Omental fat pad (tissue), 4 donors: ENCODE results near the gene BTBD2. TPM values are rescaled to one million over a fixed set of nuclear protein-coding genes. Genes with fewer than 3 reads are reported as not detected.
"Not testable (repeated sequence)": the region's sequence is repeated elsewhere in the genome, so short reads cannot be mapped to it uniquely, and the experiment has no call there.

ENCODE experiments used
- ATAC-seq: fragments of 150-250 bp; one replicate; pipeline ENCODE4 v1.9.1; 2016; ENCODE audit warnings: mild to moderate bottlenecking, moderate library complexity; ENCODE audit not compliant: low FRiP score
- DNase-seq: peaks from one replicate; pipeline ENCODE4 v3.0.0-alpha.2; 2019; ENCODE audit warnings: low spot score
- total RNA-seq, 4 donors: library from RNA; depleted of rRNA; stranded (reverse); fragments of >200 nt; gene quantifications; one replicate each; pipeline ENCODE4 v1.1.0, GENCODE V29; 2016
- TF ChIP-seq, protein P1 (sequence below), 3 donors: fragments of 450-650 bp; IDR thresholded peaks; one replicate each; pipeline ENCODE4 v1.5.1; 2016 to 2017; ENCODE audit warnings: antibody characterized with exemption in 3 of 3, mild to moderate bottlenecking in 3 of 3, moderate library complexity in 2 of 3

Gene BTBD2
- total RNA-seq, 4 donors from 2014 or later: 37.1 to 58.3 (median 52.8) TPM

DNA sequence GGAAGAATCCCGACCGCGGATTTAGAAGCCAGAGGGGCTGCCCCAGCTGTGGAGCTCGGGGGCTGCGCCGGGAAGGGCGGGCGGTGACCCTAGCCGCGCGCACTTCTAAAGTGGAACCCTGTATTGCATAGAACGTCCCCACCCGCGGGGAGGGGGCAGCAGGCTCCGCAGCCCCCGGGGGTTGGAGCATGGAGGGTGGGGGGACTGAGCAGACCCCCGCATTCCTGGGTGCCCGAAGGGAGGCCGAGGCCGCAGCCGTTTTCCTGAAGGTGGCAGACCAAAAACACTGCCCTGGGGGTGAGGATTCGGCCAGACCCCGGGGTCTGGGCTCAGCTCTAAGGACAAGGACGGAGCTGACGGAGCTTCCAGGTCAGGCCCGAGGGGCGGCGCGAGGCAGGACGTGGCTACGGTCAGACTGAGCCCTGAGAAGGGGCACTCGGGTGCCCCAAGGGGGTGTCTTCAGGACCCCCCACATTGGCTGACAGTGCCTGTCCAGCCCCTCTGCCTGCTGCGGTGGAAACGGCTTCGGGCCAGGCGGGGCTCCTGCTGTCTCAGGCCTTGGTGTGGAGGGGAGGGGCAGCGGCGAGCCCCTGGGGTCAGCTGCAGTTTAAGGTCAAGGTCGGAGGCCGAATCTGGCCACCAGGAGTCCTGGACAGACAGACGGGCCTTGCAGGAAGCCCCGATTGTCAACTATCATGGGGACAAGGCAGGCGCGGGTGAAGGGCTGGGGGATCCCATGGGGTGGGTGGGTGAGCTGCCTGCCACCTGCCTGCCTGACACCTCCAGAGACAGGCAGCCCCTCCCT, 23.0 kb upstream of the BTBD2 start:
- TF ChIP-seq, protein P1, sequence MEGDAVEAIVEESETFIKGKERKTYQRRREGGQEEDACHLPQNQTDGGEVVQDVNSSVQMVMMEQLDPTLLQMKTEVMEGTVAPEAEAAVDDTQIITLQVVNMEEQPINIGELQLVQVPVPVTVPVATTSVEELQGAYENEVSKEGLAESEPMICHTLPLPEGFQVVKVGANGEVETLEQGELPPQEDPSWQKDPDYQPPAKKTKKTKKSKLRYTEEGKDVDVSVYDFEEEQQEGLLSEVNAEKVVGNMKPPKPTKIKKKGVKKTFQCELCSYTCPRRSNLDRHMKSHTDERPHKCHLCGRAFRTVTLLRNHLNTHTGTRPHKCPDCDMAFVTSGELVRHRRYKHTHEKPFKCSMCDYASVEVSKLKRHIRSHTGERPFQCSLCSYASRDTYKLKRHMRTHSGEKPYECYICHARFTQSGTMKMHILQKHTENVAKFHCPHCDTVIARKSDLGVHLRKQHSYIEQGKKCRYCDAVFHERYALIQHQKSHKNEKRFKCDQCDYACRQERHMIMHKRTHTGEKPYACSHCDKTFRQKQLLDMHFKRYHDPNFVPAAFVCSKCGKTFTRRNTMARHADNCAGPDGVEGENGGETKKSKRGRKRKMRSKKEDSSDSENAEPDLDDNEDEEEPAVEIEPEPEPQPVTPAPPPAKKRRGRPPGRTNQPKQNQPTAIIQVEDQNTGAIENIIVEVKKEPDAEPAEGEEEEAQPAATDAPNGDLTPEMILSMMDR (IDR thresholded peaks at IDR 0.05): no peak
- no peak for DNase-seq

DNA sequence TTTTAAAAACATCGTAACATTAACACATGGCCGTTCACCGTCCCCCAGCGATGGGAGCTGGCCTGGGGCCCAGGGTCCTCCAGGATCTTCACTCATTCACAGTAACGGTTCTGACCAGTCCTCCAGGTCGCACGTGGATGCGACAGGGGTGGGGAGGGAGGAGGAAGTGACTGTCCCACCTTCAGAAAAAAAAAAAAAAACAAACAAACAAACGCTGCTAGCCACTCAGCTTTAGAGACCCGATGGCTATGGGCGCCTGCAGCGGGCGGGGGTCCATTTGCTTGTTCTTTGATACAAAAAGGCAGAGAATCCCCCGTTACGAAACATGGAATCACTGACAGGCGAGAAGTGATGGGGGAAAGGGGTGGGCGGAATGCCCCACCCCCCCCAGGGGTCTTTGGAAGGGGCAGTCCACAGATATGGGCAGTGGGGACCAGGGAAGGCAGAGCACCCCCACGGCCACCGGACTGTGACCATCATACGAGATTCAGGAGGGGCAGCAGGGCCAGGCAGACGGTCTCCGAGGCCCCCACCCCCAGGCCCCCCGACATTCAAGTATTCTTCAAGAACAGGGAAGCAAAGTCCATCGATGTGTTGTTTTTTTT, 22.2 kb upstream of the BTBD2 start:
- DNase-seq: no peak
- TF ChIP-seq, protein P1 (IDR thresholded peaks at IDR 0.05): no peak
- no peak for ATAC-seq

More for the DNA sequence above, 23.0 kb upstream of the BTBD2 start:
- no peak for ATAC-seq

DNA sequence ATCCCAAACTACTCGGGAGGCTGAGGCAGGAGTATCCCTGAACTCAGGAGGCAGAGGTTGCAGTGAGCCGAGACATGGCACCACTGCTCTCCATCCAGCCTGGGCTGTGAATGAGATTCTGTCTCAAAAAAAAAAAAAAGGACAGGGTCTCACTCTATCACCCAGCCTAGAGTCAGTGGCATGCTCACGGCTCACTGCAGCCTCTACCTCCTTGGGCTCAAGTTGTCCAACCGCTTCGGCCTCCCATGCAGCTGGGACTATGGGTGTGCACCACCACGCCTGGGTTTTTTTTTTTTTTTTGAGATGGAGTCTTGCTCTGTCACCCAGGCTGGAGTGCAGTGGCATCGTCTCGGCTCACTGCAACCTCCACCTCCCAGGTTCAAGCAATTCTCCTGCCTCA, 20.9 kb upstream of the BTBD2 start:
- DNase-seq (no peak), ATAC-seq (no peak)
- TF ChIP-seq, protein P1 (IDR thresholded peaks at IDR 0.05): no peak

DNA sequence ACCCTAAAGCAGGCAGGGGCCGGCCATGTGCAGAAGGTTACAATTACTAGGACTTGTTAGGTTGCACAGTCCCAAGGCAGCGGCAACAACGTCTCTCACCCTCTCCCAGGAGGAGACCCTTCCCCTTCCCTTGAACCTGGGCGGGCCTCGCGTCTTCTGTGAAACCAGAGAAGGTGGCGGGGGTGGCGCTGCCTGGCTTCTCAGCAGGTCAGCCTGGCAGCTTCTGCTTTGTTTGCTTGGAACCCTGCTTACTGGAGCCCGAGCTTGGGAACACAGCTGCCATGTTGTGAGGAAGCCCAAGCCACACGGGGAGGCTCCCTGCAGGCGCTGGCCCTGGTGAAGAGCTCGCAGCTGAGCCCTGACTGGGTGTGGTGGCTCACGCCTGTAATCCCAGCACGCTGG, 20.1 kb upstream of the BTBD2 start:
- TF ChIP-seq, protein P1 (IDR thresholded peaks at IDR 0.05): no peak
- DNase-seq (no peak), ATAC-seq (no peak)

DNA sequence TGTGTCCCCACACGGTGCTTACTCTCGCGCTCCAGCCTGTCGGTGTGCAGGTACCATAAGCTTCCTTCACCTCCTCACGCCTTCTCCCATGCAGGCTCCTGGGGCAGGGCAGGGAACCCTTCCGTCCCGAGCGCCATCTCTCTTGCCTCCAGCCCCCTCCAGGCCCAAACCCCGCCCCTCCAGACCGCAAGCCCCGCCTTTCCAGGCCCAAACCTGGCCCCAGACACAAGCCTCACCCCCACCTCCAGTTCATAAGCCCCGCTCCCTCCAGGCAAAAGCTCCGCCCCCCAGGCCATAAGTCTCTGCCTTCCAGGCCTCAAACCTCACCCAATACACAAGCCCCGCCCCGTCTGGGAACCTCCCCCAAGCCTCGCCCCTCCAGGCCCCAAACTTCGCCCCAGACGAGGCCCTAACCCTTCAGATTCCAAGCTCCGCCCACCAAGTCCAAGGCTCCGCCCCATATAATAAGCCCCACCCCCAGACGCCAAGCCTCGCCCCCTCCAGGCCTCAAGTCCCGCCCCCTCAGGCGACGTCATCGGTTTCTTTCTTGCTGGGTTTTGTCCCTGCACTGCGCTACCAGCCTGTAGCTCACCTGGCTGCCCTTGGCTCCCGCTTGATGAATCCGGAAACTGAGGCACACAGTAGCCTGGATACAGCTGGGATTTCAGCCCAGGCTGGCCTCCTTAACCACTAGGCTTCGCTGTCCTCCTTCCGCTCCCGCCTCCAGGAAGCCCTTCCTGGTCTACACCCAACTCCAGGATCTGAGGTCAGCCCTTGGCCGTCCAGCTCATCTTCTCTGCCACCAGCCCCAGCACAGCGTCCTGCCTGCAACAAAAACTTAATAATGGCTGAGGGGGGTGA, 19.4 kb upstream of the BTBD2 start:
- ATAC-seq (no peak), DNase-seq (no peak)
- TF ChIP-seq, protein P1 (IDR thresholded peaks at IDR 0.05): no peak

DNA sequence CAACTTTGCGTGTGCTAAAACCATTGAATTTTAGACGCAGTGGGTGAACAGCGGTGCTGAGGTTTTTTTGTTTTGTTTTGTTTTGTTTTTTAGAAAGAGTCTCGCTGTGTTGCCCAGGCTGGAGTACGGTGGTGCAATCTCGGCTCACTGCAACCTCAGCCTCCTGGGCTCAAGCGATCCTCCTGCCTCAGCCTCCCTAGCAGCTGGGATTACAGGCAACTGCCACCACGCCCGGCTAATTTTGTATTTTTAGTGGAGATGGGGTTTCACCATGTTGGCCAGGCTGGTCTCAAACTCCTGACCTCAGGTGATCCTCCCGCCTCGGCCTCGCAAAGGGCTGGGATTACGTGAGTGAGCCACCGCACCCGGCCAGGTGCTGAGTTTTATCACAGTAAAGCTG, 18.7 kb upstream of the BTBD2 start:
- ATAC-seq, DNase-seq: not testable (repeated sequence)

DNA sequence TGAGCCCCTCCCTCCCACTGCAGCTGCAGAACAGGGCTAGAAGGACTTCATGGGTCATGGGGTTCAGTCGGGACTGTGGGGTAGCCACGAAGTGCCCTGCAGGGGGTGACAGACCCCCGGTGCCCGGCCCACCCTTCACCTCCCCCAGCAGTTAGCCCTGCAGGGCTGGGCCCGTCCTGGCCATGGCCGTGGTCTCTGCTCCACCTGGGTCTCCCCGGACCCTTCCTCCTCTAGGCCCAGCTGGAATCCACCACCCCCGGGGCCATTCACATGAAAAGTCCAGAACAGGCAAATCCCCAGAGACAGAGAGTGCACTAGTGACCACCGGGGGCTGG, 18.3 kb upstream of the BTBD2 start:
- TF ChIP-seq, protein P1 (IDR thresholded peaks at IDR 0.05): no peak
- ATAC-seq (no peak), DNase-seq (no peak)
